Globus pallidus (tissue), 1 donor: ENCODE results near the gene ANKRD37.

Source experiments
- DNase-seq: peaks from one replicate; pipeline ENCODE4 v3.0.0-alpha.2; 2015; ENCODE audit warnings: low spot score

ANKRD37 gene

DNA sequence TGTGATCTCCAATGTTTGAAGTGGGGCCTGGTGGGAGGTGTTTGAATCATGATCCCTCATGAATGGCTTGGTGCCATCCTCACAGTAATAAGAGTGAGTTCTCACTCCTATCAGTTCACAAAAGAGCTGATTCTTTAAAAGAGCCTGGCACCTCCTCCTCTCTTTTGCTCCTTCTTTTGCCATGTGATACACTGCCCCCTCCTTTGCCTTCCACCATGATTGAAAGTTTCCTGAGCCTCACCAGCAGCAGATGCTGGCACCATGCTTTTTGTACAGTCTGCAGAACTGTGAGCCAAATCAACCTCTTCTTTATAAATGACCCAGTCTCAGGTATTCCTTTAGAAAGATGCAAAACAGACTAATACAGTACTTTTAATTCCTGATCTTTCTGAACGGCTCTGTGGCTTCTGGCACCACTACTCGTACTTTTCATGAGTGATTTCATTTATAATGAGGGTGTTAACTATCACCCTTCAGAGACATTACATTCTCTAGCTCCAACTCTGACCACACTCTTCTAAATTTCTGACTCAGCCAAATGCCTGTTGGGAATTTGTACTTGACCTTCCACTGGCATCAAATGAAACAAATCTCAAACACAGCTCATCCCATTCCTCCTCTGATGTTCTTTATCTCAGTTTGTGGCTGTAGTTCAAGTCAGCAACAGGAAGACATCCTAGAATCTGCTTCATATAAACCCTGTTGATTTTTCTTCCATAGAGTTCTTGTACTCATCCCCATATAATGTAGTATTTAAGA lies 24.9 kb downstream of the ANKRD37 start:
- DNase-seq, result no peak

DNA sequence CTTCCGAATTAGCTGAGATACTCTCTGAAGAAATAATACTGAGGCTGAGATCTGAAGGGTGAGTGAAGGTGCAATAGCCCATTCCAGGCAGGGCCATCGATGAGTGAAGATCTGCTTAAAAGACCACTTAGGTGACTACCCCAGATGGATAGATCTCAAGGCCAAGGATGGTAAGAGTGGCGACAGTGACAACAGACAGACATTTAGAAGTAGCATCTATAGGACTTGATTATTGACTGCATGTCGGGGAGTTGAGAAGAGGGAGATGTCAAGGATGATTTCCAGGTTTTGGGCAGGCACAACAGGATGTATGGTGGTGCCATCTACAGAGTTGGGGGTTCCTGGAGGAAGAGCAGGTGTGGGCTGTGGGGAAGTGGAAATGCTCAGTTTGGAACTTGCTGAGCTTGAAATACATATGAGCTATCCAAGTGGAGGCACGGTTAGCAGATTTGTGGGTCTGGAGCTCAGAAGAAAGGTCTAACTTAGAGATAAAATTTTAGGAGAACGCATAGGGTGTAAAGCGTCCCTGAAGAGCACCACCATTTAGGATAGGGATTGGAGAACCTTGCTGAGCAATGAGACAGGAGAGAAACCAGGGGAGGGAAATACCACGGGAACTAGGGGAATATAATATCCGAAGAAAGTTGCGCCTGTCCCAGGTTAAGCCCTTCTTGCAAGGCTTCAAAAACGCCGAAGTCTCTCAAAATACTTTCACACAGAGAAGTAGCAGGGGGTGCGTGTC lies 28.4 kb downstream of the ANKRD37 start:
- DNase-seq, result peak; percentile 41

DNA sequence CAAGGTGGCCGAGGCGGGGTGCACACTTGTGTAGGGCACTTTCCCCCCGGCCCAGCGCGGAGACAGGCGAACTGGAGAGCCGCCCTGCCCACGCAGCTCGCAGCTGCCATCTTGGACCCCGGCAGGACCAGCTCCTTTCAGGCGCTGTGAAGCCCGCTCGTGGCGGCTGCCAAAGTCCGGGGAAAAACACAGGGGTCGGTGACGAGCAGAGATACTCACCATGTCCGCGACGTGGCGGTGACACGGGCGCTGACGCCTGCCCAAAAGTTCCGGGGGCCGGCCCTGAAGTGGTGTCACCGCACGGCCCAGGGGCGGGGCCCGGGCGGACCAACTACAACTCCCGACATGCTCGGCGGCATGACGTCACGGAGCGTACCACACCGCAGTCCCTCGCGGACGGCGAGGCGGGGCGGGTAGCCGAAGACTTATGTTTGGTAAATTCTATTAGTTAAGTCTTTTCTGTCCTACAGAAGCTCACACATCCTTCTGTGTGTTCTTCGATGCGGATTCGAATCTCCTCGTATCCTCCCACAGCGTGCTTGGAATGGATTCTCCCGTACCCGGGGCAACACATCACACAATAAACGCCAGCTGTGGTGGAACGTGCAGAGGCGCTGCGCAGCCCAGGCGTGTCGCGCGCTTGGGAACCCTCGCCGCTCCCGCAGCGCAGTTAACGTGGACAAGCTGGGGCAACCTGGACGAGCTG lies 29.2 kb downstream of the ANKRD37 start, which contains the start of gene UFSP2:
Gene UFSP2 (minus strand): TSS at position 318 of the 706 bp plus-strand sequence. CDS start 96 bp downstream, at position 222.
- peak; percentile 87 for DNase-seq

DNA sequence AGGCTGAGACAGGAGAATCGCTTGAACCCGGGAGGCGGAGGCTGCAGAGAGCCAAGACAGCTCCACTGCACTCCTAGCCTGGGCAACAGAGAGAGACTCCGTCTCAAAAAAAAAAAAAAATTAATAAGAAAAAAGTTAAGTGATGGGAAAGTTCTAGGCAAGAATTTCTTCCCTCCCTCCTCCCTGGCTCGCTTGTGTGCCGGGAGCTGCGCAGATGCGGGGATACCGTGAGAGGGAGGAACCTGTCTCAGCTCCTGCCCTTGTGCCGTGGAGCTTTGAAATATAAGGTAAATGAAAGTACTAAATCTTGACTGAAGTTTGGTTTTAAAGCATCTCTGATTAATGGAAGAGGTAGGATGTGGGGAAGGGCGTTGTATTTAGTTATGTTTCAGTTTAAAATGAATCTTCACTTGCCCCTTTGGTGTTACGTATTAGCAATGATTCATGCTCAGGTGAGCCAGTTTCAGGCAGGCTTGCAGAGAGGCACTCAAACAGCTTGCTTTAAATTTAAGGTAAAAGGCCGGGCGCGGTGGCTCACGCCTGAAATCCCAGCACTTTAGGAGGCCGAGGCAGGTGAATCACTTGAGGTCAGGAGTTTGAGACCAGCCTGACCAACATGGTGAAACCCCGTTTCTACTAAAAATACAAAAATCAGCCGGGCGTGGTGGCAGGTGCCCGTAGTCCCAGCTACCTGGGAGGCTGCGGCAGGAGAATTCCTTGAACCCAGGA lies 30.5 kb downstream of the ANKRD37 start:
- no peak for DNase-seq

DNA sequence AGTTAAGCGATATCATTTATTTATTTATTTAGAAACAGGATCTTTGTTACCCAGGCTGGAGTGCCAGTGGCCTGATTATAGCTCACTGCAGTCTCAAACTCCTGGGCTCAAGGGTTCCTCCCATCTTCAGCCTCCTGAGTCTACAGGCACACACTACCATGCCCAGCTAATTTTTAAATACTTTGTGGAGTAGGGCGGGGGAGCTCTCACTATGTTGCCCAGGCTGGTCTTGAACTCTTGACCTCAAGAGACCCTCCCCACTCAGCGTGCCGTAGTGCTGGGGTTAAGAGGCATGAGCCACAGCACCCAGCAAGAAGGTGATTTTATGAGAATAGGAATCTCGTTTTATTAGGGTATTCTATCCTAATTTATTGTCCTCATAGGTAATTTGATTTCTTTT lies 33.0 kb downstream of the ANKRD37 start:
- DNase-seq, result no peak

DNA sequence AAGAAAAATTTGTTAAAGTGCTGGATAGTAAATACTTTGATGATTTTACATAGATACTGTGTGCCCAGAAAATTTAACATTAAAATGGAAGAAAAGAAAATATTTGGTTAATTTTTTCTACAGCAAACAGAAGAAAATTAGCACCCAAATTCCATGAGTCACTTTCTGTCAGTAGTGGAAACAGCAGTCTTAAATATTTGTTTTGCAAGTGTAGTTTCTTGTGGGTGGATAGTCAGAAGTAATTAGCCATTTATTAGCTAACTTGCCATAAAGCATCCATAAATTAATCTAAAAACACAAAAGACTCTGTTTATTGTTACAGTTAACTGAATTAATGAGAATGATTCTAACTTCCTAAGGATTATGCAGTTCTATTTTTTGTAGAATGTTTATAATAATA lies 38.8 kb downstream of the ANKRD37 start:
- no peak for DNase-seq

DNA sequence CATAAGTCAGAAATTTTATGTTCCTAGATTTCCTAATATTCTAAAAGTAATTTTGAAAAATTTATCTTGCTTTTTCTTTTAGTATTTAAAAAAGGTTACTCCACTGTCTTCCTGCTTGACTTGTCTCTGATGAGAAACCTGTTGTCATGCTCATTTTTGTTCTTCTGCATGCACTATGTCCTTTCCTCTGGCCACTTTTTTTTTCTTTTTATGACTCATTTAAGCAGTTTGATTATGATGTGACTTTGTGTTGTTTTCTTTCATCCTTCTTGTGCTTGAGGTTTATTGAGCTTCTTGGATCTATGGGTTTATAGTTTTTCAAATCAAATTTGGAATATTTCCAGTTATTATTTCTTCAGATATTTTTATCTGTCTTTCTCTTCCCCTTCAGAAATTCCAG lies 41.2 kb downstream of the ANKRD37 start:
- DNase-seq, result no peak

DNA sequence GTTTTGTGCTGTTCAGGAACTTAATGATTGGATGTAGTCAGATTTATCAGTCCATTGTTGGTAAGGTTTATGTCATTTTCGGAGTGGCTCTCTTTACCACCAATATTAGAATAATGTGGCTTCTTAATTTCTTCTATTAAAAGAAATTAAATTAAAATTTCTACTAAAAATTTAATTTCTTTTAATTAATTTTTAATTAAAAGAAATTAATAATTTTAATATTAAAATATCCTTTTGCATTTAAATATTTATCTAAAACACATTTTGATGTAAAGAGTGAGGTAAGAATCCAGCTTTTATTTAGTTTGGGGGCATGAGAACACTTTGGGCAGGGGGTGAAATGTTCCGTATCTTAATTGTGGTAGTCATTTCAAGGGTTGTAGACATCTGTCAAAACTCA lies 44.8 kb downstream of the ANKRD37 start:
- no peak for DNase-seq

DNA sequence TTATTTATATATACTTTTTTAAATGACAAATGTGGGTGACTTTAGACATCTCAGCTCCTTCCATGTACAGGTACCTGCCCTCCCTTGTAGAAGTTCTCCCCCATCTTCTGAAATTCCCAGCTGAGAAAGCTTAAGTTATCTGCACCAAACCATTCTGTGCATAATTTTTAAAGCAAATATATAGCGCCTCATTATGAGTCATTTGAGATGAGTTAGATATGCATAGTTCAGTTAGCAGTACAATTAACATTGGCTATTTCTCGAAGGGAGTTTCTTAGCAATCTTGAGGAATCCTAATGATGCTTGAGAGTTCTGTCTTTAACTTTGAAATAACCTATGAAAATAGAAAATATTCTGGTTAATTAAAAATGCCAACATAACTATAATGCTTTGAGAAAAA lies 48.6 kb downstream of the ANKRD37 start:
- DNase-seq, result no peak
